GM18526 (cell line): ENCODE measurements around the gene ERP29.

ENCODE experiments used
- POLR2A ChIP-seq: IDR thresholded peaks from 3 replicates; pipeline ENCODE4 v1.6.1; 2011; ENCODE audit not compliant: insufficient read length; ENCODE audit errors: extremely low read depth

Gene ERP29

GRCh38 chr12:111995782-111996480 lies 17.3 kb upstream of the ERP29 start:
- TF ChIP-seq POLR2A = no peak

- no peak for TF ChIP-seq POLR2A
Observed at GRCh38 chr12:111997300-111997699, 15.9 kb upstream of the ERP29 start.

GRCh38 chr12:111998015-111998414 lies 15.2 kb upstream of the ERP29 start:
- no peak for TF ChIP-seq POLR2A

- TF ChIP-seq POLR2A = no peak
Observed at GRCh38 chr12:112000820-112001219, 12.4 kb upstream of the ERP29 start.

- TF ChIP-seq POLR2A = no peak
Observed at GRCh38 chr12:112001576-112001975, 11.7 kb upstream of the ERP29 start.

GRCh38 chr12:112004041-112004440 lies 9.2 kb upstream of the ERP29 start:
- TF ChIP-seq POLR2A = no peak

GRCh38 chr12:112005419-112006395 lies 7.5 kb upstream of the ERP29 start:
- TF ChIP-seq POLR2A = no peak

GRCh38 chr12:112007945-112008344 lies 5.3 kb upstream of the ERP29 start:
- TF ChIP-seq POLR2A = no peak

GRCh38 chr12:112008918-112009317 lies 4.3 kb upstream of the ERP29 start:
- TF ChIP-seq POLR2A = no peak

GRCh38 chr12:112010415-112011344 lies 2.5 kb upstream of the ERP29 start:
- no peak for TF ChIP-seq POLR2A

GRCh38 chr12:112011685-112012084 lies 1.5 kb upstream of the ERP29 start:
- no peak for TF ChIP-seq POLR2A

GRCh38 chr12:112013601-112014402 lies 576 bp downstream of the ERP29 start:
- TF ChIP-seq POLR2A = peak; percentile 76

- TF ChIP-seq POLR2A = no peak
Observed at GRCh38 chr12:112015938-112016337, 2.7 kb downstream of the ERP29 start.

GRCh38 chr12:112017041-112017440 lies 3.8 kb downstream of the ERP29 start:
- no peak for TF ChIP-seq POLR2A
